ENCODE results near the gene PRR3. TPM values are rescaled to one million over a fixed set of nuclear protein-coding genes. Genes with fewer than 3 reads are reported as not detected.

The PRR3 gene
- total and polyA plus RNA-seq, 2 of the 13 experiments (the other 11 are each of a cell fraction or from before 2014, with no cell fraction given): 14.6 to 21.2 TPM

DNA sequence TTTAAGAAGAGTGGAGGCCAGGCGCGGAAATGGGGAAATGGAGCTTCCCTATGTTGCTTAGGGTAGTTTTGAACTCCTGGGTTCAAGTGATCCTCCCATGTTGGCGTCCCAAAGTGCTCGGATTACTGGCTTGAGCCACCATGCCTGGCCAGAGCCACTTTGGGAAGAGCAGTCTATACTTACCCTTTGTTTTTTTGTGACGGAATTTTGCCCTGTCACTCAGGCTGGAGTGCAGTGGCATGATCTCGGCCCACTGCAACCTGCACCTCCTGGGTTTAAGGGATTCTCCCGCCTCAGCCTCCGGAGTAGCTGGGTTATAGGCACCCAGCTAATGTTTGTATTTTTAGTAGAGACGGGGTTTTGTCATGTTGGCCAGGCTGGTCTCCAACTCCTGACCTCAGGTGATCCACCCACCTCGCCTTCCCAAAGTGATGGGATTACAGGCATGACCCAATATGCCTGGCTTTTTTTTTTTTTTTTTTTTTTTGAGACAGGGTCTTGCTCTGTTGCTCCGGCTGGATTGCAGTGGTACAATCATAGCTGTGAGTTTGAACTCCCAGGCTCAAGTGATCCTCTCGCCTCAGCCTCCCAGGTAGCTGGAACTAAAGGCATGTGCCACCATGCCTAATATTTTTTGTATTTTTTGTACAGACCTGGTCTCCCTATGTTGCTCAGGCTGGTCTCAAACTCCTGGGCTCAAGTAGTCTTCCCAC lies 42.0 kb downstream of the PRR3 start (continued):
- no peak for TF ChIP-seq ZBTB42 (CRISPR knock-in tag; IDR thresholded peaks at IDR 0.05)
- peak; percentile 17; the same call in 1 of the 2 replicates for TF ChIP-seq RFXAP (CRISPR knock-in tag; IDR thresholded peaks at IDR 0.05; ENCODE audit: borderline replicate concordance)
- 0 out of 2 replicates have a peak, but pooled peaks have one; percentile 43 for TF ChIP-seq ZNF891 (CRISPR knock-in tag; IDR thresholded peaks at IDR 0.05)
- no peak for TF ChIP-seq MYC (CRISPR knock-in tag; IDR thresholded peaks at IDR 0.05; ENCODE audit: borderline replicate concordance)
- TF ChIP-seq, protein P1, sequence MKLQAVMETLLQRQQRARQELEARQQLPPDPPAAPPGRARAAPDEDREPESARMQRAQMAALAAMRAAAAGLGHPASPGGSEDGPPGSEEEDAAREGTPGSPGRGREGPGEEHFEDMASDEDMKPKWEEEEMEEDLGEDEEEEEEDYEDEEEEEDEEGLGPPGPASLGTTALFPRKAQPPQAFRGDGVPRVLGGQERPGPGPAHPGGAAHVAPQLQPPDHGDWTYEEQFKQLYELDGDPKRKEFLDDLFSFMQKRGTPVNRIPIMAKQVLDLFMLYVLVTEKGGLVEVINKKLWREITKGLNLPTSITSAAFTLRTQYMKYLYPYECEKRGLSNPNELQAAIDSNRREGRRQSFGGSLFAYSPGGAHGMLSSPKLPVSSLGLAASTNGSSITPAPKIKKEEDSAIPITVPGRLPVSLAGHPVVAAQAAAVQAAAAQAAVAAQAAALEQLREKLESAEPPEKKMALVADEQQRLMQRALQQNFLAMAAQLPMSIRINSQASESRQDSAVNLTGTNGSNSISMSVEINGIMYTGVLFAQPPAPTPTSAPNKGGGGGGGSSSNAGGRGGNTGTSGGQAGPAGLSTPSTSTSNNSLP (IDR thresholded peaks at IDR 0.05; ENCODE audit: low read depth, low read length): no peak
- TF ChIP-seq ZFY (CRISPR knock-in tag; IDR thresholded peaks at IDR 0.05): no peak
- TF ChIP-seq, protein P2, sequence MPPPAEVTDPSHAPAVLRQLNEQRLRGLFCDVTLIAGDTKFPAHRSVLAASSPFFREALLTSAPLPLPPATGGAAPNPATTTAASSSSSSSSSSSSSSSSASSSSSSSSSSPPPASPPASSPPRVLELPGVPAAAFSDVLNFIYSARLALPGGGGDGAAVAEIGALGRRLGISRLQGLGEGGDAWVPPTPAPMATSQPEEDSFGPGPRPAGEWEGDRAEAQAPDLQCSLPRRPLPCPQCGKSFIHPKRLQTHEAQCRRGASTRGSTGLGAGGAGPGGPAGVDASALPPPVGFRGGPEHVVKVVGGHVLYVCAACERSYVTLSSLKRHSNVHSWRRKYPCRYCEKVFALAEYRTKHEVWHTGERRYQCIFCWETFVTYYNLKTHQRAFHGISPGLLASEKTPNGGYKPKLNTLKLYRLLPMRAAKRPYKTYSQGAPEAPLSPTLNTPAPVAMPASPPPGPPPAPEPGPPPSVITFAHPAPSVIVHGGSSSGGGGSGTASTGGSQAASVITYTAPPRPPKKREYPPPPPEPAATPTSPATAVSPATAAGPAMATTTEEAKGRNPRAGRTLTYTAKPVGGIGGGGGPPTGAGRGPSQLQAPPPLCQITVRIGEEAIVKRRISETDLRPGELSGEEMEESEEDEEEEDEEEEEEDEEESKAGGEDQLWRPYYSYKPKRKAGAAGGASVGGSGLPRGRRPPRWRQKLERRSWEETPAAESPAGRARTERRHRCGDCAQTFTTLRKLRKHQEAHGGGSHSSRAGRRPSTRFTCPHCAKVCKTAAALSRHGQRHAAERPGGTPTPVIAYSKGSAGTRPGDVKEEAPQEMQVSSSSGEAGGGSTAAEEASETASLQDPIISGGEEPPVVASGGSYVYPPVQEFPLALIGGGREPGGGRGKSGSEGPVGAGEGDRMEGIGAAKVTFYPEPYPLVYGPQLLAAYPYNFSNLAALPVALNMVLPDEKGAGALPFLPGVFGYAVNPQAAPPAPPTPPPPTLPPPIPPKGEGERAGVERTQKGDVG (CRISPR knock-in tag; IDR thresholded peaks at IDR 0.05; ENCODE audit: borderline replicate concordance): no peak
- no peak for TF ChIP-seq ZNF235 (CRISPR knock-in tag; IDR thresholded peaks at IDR 0.05; ENCODE audit: borderline replicate concordance)
- TF ChIP-seq RBM22 (optimal IDR thresholded peaks at IDR 0.05; ENCODE audit: low read length): peak; percentile 16
- no peak for TF ChIP-seq NFKBIZ (CRISPR knock-in tag; IDR thresholded peaks at IDR 0.05)
- no peak for TF ChIP-seq U2AF1 (optimal IDR thresholded peaks at IDR 0.05; ENCODE audit: low read depth, low read length)
- TF ChIP-seq RNF219 (CRISPR knock-in tag; IDR thresholded peaks at IDR 0.05): no peak
- TF ChIP-seq, protein P3, sequence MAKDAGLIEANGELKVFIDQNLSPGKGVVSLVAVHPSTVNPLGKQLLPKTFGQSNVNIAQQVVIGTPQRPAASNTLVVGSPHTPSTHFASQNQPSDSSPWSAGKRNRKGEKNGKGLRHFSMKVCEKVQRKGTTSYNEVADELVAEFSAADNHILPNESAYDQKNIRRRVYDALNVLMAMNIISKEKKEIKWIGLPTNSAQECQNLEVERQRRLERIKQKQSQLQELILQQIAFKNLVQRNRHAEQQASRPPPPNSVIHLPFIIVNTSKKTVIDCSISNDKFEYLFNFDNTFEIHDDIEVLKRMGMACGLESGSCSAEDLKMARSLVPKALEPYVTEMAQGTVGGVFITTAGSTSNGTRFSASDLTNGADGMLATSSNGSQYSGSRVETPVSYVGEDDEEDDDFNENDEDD (CRISPR knock-in tag; IDR thresholded peaks at IDR 0.05; ENCODE audit: borderline replicate concordance): no peak
- TF ChIP-seq SAP130 (CRISPR knock-in tag; IDR thresholded peaks at IDR 0.05; ENCODE audit: low read depth): no peak
- TF ChIP-seq ZNF550 (CRISPR knock-in tag; IDR thresholded peaks at IDR 0.05; ENCODE audit: borderline replicate concordance): no peak
- TF ChIP-seq ZNF83 (CRISPR knock-in tag; IDR thresholded peaks at IDR 0.05; ENCODE audit: borderline replicate concordance): no peak
- TF ChIP-seq POLR2A (IDR thresholded peaks at IDR 0.05; ENCODE audit: insufficient read depth in 1 of 2, low read depth in 2 of 2, low read length in 2 of 2): peak; percentile 25 to 41
- no peak for TF ChIP-seq SUZ12 (IDR thresholded peaks at IDR 0.05; ENCODE audit: low read depth, low read length)
- no peak for TF ChIP-seq ZNF274 (CRISPR knock-in tag; IDR thresholded peaks at IDR 0.05)
- TF ChIP-seq FOXM1 (CRISPR knock-in tag; IDR thresholded peaks at IDR 0.05): no peak
- no peak for TF ChIP-seq ZNF816 (CRISPR knock-in tag; IDR thresholded peaks at IDR 0.05; ENCODE audit: borderline replicate concordance)
- TF ChIP-seq ZNF3 (CRISPR knock-in tag; IDR thresholded peaks at IDR 0.05): no peak
